MM.1S (cell line): Measurements from ENCODE around the gene PSMA7.

Source experiments
- DNase-seq: peaks from one replicate; pipeline ENCODE4 v3.0.0-alpha.2; 2015
- H2AFZ ChIP-seq: fragments of 300-600 bp; sonication (generic); 2 replicates; pipeline ENCODE4 v1.6.0; 2016; ENCODE audit warnings: antibody characterized with exemption, low read length
- H3F3A ChIP-seq: fragments of 300-600 bp; sonication (generic); 2 replicates; pipeline ENCODE4 v1.6.1; 2016; ENCODE audit warnings: mild to moderate bottlenecking, antibody characterized with exemption, low read length, moderate library complexity, mixed read lengths; ENCODE audit not compliant: insufficient read depth
- H3K27ac ChIP-seq: fragments of 300-600 bp; sonication (generic); 2 replicates; pipeline ENCODE4 v1.5.1; 2016; ENCODE audit warnings: mild to moderate bottlenecking, low read length
- H3K27me3 ChIP-seq: fragments of 300-600 bp; sonication (generic); replicated peaks from 2 replicates; pipeline ENCODE4 v1.6.0; 2016; ENCODE audit warnings: low read length; ENCODE audit not compliant: insufficient read depth
- H3K36me3 ChIP-seq: fragments of 300-600 bp; sonication (generic); replicated peaks from 2 replicates; pipeline ENCODE4 v1.6.1; 2016; ENCODE audit warnings: mild to moderate bottlenecking, low read length, mixed read lengths; ENCODE audit not compliant: insufficient read depth
- H3K4me1 ChIP-seq: fragments of 300-600 bp; sonication (generic); 2 replicates; pipeline ENCODE4 v1.6.1; 2016; ENCODE audit warnings: low read length, mixed read lengths
- H3K4me2 ChIP-seq: fragments of 300-600 bp; sonication (generic); 2 replicates; pipeline ENCODE4 v1.6.0; 2016; ENCODE audit warnings: low read depth, low read length
- H3K4me3 ChIP-seq: fragments of 300-600 bp; sonication (generic); 2 replicates; pipeline ENCODE4 v1.5.1; 2016; ENCODE audit warnings: low read length, mixed read lengths
- H3K79me2 ChIP-seq: fragments of 300-600 bp; sonication (generic); 2 replicates; pipeline ENCODE4 v1.6.1; 2016; ENCODE audit warnings: mixed run types, low read length, mixed read lengths
- H3K9ac ChIP-seq: fragments of 300-600 bp; sonication (generic); 2 replicates; pipeline ENCODE4 v1.6.1; 2016; ENCODE audit warnings: low read length, mixed read lengths
- H3K9me2 ChIP-seq: fragments of 300-600 bp; sonication (generic); replicated peaks from 2 replicates; pipeline ENCODE4 v1.6.1; 2016; ENCODE audit warnings: mild to moderate bottlenecking, low read length, mixed read lengths; ENCODE audit not compliant: insufficient read depth
- H3K9me3 ChIP-seq: fragments of 300-600 bp; sonication (generic); replicated peaks from 2 replicates; pipeline ENCODE4 v1.6.1; 2016; ENCODE audit warnings: mild to moderate bottlenecking, low read length, mixed read lengths; ENCODE audit not compliant: insufficient read depth
- H4K20me1 ChIP-seq: fragments of 300-600 bp; sonication (generic); 2 replicates; pipeline ENCODE4 v1.6.1; 2016; ENCODE audit warnings: mild to moderate bottlenecking, low read length, moderate library complexity, mixed read lengths; ENCODE audit not compliant: insufficient read depth
- EZH2 ChIP-seq: fragments of 300-600 bp; sonication (generic); optimal IDR thresholded peaks from 2 replicates; pipeline ENCODE3; 2017; ENCODE audit warnings: low read depth, mild to moderate bottlenecking, antibody characterized with exemption, low read length, mixed read lengths
- EZH2phosphoT487 ChIP-seq: fragments of 300-600 bp; sonication (generic); IDR thresholded peaks from 2 replicates; pipeline ENCODE4 v1.6.1; 2018; ENCODE audit warnings: antibody characterized with exemption, low read length
- TF ChIP-seq, protein P1 (sequence below): fragments of 300-600 bp; sonication (generic); IDR thresholded peaks from 2 replicates; pipeline ENCODE4 v1.5.1; 2016; ENCODE audit warnings: antibody characterized with exemption, low read length, mixed read lengths

The PSMA7 gene

DNA sequence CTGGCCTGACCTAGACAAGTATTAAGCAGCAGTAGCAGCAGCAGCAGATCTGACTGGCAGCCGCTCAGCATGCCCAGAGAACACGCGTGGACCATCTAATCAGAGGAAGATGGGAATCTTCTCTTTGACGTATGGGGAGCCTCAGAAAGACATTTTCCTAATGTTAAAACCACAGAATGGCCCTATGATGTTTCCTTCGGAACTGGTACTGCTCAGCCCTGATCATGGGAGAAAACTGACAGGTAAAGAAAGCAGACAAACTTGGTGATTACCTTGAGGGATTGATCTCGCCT, 6.2 kb downstream of the PSMA7 start:
- Histone ChIP-seq H3K4me2 (no peak overlapping the region), H3K9me2 (no peaks in the 10 kb centered on the region), H4K20me1 (peaks cover 27% of the 10 kb centered on the region), H3K27me3 (no peaks in the 10 kb centered on the region), H3K9ac (no peak overlapping the region), H3K4me3 (no peak overlapping the region), H2AFZ (no peak overlapping the region), H3K79me2 (peaks cover 57% of the 10 kb centered on the region), H3K36me3 (peaks cover 13% of the 10 kb centered on the region), H3K4me1 (peaks cover 10% of the 10 kb centered on the region), H3K9me3 (no peaks in the 10 kb centered on the region), H3F3A (peaks cover 35% of the 10 kb centered on the region), H3K27ac (no peak overlapping the region)
- no peak for DNase-seq
- TF ChIP-seq EZH2 (no peak), EZH2phosphoT487 (no peak)
- TF ChIP-seq, protein P1, sequence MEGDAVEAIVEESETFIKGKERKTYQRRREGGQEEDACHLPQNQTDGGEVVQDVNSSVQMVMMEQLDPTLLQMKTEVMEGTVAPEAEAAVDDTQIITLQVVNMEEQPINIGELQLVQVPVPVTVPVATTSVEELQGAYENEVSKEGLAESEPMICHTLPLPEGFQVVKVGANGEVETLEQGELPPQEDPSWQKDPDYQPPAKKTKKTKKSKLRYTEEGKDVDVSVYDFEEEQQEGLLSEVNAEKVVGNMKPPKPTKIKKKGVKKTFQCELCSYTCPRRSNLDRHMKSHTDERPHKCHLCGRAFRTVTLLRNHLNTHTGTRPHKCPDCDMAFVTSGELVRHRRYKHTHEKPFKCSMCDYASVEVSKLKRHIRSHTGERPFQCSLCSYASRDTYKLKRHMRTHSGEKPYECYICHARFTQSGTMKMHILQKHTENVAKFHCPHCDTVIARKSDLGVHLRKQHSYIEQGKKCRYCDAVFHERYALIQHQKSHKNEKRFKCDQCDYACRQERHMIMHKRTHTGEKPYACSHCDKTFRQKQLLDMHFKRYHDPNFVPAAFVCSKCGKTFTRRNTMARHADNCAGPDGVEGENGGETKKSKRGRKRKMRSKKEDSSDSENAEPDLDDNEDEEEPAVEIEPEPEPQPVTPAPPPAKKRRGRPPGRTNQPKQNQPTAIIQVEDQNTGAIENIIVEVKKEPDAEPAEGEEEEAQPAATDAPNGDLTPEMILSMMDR, result no peak

DNA sequence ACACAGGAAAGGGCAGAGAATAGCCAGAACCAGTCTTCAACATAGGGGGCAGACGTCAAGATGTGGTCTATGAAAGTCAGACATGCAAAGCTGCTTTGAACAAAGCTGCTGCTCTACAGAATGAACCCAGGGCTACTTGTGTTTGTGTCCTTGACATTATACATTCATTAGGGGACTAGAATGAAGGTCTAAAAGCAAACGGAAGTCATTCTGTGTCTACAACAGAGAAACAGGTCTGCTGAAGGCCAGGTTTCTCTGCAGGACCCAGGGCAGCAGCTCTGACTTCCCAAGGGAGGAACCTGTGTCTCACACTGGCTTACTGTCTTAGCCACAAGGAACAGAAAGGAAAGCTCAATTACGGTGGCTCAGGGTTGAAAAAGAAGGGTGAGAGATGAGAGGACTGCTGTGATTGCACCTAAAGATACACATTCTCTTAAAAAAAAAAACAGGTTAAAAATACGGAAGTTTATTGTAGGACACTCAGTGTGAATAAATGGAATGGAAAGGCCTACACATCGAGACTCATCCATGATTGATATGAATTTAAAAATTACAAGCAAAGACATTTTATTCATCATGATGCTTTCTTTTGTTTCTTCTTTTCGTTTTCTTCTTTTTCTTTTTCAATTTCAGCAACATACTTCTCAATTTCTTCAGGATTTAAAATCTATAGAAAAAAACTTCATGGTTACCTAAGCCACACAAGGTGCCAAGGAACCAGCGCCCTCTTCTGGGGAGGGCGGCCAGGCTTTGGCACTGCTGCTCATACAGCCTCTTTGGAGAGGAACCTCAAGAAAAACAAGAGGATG, 6.7 kb downstream of the PSMA7 start:
- TF ChIP-seq, protein P1, result peak; percentile 84
- TF ChIP-seq EZH2phosphoT487, result no peak
- no peak for TF ChIP-seq EZH2
- Histone ChIP-seq H3K4me3 (no peak overlapping the region), H3K9ac (no peak overlapping the region), H3K4me1 (peaks cover 8% of the 10 kb centered on the region), H3F3A (peaks cover 33% of the 10 kb centered on the region), H3K79me2 (peaks cover 52% of the 10 kb centered on the region), H3K27ac (no peak overlapping the region), H4K20me1 (peaks cover 21% of the 10 kb centered on the region), H3K27me3 (no peaks in the 10 kb centered on the region), H3K4me2 (no peak overlapping the region), H3K9me3 (no peaks in the 10 kb centered on the region), H3K36me3 (peaks cover 13% of the 10 kb centered on the region), H2AFZ (no peak overlapping the region), H3K9me2 (no peaks in the 10 kb centered on the region)
- peak; percentile 75 for DNase-seq

DNA sequence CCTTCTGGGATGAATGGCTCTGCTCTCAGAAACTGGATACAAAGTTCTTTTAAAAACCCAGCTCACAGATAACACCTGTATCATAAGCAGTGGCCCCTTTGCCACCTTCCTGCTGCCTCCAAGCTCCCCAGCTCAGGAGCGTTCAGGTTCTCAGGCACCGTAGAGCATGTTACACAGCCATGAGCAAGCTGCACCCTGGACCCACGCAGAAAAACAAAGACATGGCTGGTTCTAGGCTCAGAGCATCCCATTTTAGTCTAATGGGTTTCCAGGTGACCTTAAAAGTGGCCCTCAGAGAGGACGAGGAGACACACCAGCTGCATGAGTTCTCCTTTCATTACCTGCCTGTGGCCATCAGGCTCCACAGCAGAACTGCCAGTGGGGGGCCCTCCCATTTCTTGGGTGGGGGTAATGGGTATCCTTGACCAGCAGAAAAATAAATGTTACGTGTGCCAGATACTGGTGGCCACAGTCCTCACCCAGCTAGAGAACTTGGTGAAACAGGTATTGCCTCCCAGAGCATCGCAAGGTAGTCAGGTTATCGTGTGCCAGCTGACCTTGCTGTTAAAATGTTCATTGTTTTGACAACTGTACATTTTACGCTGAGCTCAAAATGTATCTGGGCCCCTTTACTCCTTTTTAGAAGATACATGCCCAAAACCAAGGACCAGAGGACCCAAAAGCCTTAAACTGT, 7.5 kb downstream of the PSMA7 start:
- Histone ChIP-seq H3K9ac (no peak overlapping the region), H3K4me3 (no peak overlapping the region), H3K4me1 (peaks cover under 1% of the 10 kb centered on the region; the same call in 1 of the 2 replicates), H3K4me2 (no peak overlapping the region), H2AFZ (no peak overlapping the region), H3K36me3 (peaks cover 13% of the 10 kb centered on the region), H3K9me3 (no peaks in the 10 kb centered on the region), H3K27me3 (no peaks in the 10 kb centered on the region), H3K79me2 (peaks cover 44% of the 10 kb centered on the region), H3K27ac (no peak overlapping the region), H4K20me1 (peaks cover 14% of the 10 kb centered on the region), H3K9me2 (no peaks in the 10 kb centered on the region), H3F3A (peaks cover 33% of the 10 kb centered on the region)
- DNase-seq, result no peak
- TF ChIP-seq EZH2 (no peak), EZH2phosphoT487 (no peak)
- TF ChIP-seq, protein P1, result no peak
